HTERT RPE-1 (cell line): ENCODE data around the gene ITPRID1.

Experiments
- in situ Hi-C: fragments of 300-500 bp; cut with MboI; formaldehyde crosslinking; loops from 4 replicates; pipeline ENCODE4 v1.14.3; 2020; ENCODE audit warnings: low sequenced_read_pairs

The ITPRID1 gene

DNA sequence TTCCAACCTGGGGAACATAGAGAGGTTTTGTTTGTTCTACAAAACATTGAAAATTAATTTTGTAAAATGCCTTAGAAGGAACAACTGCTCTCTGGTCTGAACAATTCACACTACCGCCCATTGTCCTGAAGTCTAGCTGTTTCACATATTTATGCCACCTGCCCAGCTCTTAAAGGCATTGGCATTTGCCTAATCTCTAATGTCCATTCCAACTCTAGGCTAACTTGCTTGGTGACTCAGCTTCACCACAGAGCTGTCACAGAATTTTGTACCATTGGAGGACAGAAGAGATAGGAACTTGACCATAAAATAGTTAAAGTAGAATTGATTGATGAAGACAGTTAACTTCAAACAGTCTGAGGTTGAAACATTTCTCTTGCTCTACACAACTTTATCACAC, 119.6 kb downstream of the ITPRID1 start:
- in situ Hi-C loops: no loop called here

DNA sequence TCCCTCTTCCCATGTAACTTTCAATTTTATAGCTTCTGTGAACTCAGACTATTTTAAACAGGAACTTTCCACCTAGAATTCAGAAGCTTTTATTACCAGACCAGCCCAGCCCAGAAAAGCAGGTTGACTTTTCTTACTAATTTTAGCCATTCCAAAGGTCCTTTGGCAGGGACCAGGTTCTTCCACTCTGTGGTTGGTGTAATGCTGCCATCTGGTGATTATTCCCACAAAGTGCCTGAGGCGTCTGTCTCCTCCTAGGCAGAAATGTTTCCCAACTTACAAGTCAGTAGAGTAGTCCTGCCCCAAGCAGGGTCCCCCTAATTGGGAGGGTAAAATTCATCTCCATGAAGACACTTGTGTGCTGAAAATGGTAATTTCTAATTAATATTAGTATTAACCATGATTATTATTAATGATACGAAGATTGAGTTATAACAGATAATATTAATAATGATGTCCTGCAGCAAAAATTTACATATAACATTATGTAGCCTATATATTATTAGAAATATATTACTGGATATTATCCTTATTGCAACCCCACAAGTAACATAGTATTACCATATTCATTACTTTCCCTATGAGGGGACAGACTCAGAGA, 120.1 kb downstream of the ITPRID1 start:
- in situ Hi-C loops: no loop called here

GRCh38 chr7:31640381-31640780, 126.5 kb downstream of the ITPRID1 start:
- in situ Hi-C loops: no loop called here

- in situ Hi-C loops: no loop called here
These were observed 128.8 kb downstream of the ITPRID1 start for GRCh38 chr7:31642681-31643115.

DNA sequence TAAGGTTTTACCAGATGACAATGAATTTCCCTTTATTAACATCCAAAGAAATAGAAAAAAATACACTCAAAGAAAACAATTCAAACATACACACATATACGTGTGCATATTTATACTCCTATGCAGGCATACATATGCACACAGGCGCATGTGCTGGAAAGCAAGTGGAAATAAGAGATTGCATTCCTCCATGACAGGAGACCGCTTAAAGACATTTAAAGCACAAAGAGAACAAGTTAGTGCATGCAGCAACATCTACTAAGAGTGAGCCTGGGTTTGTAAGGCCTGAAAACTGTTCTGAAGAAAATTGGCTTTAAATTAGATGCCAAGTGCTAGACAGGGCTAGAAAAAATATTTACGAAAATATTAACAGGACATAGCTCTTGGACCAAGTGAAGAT, 133.1 kb downstream of the ITPRID1 start:
- in situ Hi-C loops: no loop called here

- in situ Hi-C loops: no loop called here
These were observed 133.6 kb downstream of the ITPRID1 start for GRCh38 chr7:31647511-31647910.

DNA sequence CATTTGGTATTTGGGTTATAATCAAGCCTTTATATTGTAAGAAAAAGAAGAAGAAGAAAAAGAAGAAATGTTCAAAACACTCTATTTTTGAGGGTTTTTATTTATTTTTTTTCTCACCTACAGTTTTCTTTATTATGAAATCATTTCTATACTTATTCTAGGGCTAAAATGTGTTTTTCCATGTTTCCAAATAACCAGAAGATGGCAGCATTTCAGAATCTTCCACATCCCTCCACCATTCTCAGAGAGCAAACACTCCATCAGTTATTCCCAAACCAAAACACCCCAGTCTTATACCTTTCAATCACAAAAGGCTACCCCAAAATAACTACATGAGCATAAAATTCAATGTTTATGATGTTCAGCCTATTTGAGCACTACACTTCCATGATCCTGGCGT, 134.4 kb downstream of the ITPRID1 start:
- in situ Hi-C loops: no loop called here

- in situ Hi-C loops: no loop called here
These were observed 135.0 kb downstream of the ITPRID1 start for GRCh38 chr7:31648880-31649279.

DNA sequence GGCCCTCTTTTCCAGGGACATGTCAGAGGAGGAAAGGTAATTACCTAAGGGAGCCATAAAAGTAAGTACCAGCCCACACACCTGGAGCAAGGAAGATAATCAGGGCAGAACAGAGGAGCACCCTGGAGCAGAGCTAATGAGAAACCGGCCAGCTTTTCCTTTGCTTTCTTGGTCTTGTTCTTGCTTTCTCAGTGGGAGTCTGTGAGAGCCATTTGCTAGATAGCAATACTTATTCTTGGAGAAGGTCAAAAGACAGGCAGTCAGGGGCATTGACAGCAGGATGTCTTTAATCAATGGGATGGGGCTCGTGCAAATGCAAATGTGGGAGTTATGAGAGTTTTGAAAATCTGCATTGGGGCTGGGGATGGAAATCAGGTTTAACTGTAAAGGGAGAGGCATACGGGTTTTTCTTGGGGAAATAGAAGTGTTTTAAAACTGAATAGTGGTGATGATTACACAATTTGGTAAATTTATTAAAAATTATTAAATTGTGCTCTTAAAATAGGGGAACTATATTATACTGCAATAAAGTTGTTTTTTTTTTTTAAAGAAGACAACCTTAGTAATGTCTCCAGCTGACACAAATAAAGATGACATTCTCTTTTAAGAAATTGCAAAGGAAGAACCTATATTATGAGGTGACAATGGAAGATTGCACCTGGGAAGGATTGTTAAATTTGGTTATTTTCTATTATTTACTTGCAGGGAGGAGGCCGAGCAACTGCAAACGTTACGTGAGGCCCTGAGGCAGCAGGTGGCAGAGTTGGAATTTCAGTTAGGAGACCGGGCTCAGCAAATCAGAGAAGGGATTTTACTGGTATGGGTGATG, 137.6 kb downstream of the ITPRID1 start:
- in situ Hi-C loops: no loop called here

- in situ Hi-C loops: no loop called here
These were observed 138.1 kb downstream of the ITPRID1 start for GRCh38 chr7:31652063-31652326.

- in situ Hi-C loops: no loop called here
These were observed 149.2 kb downstream of the ITPRID1 start for GRCh38 chr7:31663072-31663471.

DNA sequence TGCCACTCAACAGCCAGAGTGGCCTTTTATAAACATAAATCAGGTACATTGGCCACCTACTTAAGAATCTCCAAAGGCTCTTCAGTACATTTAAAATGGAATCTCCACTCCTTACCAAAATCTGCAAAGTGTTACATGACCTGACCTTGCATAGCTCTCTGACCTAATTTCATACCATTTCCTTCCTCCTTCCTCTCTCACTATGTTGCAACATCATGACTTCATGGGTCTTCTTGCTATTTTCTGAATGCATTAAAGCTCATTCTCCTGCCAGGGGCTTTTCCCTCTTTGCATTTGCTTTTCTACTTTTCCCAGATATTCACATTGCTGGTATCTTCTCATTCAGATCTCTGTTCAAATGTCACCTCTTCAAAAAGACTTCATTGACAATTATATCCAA, 151.0 kb downstream of the ITPRID1 start:
- in situ Hi-C loops: no loop called here

DNA sequence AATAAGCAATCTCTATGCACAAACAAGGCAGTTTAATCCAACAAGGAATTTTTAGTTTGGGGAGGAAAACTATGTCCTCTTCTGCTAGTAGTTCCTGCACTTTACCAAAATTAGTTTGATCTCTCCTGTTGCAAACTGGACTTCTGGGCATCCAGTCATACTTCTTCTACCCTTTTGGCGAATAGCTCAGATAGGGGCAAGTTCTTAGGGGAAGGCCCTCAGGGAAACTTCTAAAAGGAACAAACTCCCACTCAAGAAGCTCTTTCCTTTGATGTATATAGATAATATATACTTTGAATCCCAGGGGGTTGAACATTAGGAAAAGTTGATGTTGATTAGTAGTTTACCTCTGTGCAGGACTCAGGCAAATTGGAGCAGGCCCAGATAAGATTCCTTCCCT, 151.7 kb downstream of the ITPRID1 start:
- in situ Hi-C loops: no loop called here

- in situ Hi-C loops: no loop called here
These were observed 155.6 kb downstream of the ITPRID1 start for GRCh38 chr7:31669461-31669860.

GRCh38 chr7:31679574-31680305, 165.8 kb downstream of the ITPRID1 start:
- in situ Hi-C loops: no loop called here

DNA sequence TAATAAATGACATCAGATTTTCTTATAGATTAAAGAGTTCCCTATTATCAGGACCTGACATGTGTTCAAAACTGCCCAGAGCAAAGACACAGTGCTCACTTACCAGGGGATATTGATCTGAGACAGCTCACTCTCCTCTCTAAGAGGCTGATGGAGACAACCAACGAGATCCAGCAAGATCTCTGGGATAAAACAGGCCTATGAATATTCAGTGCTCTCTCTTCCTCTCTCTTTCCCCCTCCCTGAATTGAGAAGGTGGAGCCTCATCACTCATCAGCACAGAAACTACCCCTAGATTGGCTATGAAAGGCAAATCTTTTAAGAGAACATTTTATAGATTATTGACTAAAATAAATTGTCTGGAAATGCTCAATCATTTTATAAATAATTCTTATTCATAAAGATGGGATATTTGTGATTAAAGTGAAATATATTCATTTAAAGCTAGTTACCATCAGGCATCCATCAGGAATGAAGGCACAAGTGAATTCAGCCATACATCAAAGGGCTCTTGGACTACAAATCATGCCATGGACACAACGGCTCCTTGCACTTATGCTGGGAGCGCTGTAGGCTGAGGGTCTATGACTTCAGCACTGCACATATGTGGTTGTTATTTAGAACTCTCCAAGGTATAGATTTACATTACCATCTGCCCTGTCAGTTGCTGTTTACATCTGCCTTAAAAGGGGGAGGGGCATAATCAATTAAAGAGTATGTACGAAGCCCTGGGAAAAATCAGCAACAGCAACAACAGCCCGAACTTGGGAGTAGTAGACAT, 169.7 kb downstream of the ITPRID1 start:
- in situ Hi-C loops: no loop called here

DNA sequence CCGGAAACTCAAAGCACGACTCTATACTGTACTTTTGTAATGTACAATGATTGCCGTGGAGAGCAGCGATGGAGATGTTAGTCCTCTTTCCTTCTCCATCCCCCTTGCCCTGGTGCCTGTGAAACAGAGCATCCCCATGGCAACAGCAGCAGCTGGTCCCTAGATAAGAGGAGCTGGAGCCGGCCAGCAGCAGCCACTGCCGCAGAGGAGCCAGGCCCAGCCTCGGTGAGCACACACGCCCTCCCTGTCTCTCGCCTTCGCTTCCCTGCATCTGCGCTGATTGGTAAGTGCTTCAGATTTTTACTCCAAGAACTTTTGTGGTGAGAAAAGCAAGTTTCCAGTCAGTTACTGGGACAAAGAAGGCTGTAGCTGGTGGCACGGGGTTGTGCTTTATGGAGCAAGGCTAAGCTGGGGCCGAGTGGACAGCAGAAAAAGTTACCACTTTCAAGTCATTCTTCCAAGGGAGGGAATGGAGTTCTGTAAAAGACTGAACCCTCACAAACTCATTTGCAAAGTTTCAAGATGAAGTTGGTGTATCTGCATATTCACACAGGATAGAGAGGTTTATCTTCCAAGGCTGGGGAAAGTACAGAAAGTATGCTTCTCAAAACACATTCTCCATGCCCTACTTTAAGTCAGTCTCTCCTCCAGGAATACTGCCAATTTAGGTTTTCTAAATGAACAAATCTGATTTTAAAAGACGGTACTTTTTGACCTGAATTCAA, 173.3 kb downstream of the ITPRID1 start, which contains the start of gene PPP1R17:
TSS of gene PPP1R17 (plus strand) at position 192 of the 725 bp plus-strand sequence. CDS start 5,227 bp downstream, outside the sequence.
- in situ Hi-C loops: no loop called here

GRCh38 chr7:31688372-31688771, 174.5 kb downstream of the ITPRID1 start:
- in situ Hi-C loops: no loop called here

DNA sequence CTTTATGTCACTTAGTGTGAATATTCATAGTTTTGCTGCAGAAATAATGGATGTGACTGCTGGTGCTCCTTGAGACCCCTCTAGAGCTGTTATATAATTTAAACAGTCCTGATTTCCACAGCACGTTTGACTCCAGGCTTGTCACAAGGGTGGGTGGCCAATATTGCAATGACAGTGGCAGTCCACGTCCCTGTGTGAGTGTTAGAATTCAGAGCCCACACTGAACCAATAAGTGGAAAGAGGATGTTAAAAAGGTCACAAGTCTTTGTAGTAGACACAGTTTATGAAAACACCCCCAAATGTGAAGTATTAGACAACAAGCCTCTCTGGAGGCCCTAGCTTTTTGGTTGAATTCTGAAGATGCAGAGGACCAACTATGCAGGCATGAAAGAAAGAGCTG, 175.1 kb downstream of the ITPRID1 start:
- in situ Hi-C loops: no loop called here

- in situ Hi-C loops: no loop called here
These were observed 177.0 kb downstream of the ITPRID1 start for GRCh38 chr7:31690935-31691334.

DNA sequence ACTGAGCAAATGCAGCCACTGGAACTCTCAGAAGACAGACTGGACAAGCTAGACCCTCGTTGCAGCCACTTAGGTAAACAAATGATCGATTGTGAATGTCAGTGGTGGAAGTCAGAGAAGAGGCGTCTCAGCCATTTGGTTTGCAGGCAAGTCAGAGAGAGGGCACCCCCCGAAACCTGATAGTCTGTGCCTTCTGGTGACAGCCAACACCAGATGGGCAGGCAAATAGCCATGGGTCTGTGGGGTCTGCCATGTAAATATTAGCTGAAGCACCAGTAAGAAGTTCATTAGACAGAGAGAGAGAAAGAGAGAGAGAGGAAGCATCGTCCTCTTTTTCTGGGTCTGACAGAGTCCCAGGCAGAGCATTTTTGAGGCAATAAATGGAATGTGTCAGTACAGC, 178.6 kb downstream of the ITPRID1 start:
- in situ Hi-C loops: no loop called here
